SK-N-SH (cell line): Measurements from ENCODE around the gene HIPK4. TPM values are rescaled to one million over a fixed set of nuclear protein-coding genes. Genes with fewer than 3 reads are reported as not detected.

Experiments
- CTCF ChIA-PET: fragments of 300-600, 350-600 bp; formaldehyde crosslinking; extraction: SDS; loops from one replicate; lab custom pipeline; 2021; lab: Yijun Ruan, JAX
- POLR2A ChIA-PET: fragments of 350-600 bp; sonication (Branson Sonifier 250); formaldehyde crosslinking; extraction: SDS; loops from one replicate; lab custom pipeline; 2020; ENCODE audit warnings: antibody characterized with exemption, inconsistent platforms; lab: Yijun Ruan, JAX
- DNase-seq: peaks from one replicate; pipeline ENCODE4 v3.0.0; 2012
- H2AFZ ChIP-seq: fragments of 200-600 bp; sonication (generic); 2 replicates; pipeline ENCODE4 v1.8.1; 2016; ENCODE audit warnings: antibody characterized with exemption, mild to moderate bottlenecking, low read depth
- H3F3A ChIP-seq: fragments of 200-600 bp; sonication (generic); replicated peaks from 2 replicates; pipeline ENCODE3; 2016; ENCODE audit warnings: antibody characterized with exemption, mild to moderate bottlenecking; ENCODE audit not compliant: insufficient read depth
- H3K27ac ChIP-seq, 2 experiments: fragments of 200-500 bp in 1 of 2; fragments of 200-600 bp in 1 of 2; sonication (Bioruptor generic) in 1 of 2; sonication (generic), shearing (Covaris generic) in 1 of 2; 2 replicates each; pipeline versions ENCODE4 v1.5.1 to v1.6.1; 2014 to 2016; ENCODE audit warnings: low read depth in 2 of 2, inconsistent platforms in 1 of 2, low read length in 1 of 2, mild to moderate bottlenecking in 1 of 2, mixed read lengths in 1 of 2
- H3K27me3 ChIP-seq: fragments of 200-600 bp; sonication (generic), shearing (Covaris generic); 2 replicates; pipeline ENCODE4 v1.6.1; 2016; ENCODE audit warnings: mixed run types; ENCODE audit not compliant: insufficient read depth
- H3K36me3 ChIP-seq, 2 experiments: fragments of 200-500 bp in 1 of 2; fragments of 200-600 bp in 1 of 2; sonication (Bioruptor generic) in 1 of 2; sonication (generic) in 1 of 2; replicated peaks in 1 of 2; 2 replicates each; pipeline versions ENCODE3 to v1.5.1; 2014 to 2016; ENCODE audit warnings: low read length in 1 of 2, mild to moderate bottlenecking in 1 of 2; ENCODE audit not compliant: insufficient read depth in 2 of 2, control insufficient read depth in 1 of 2
- H3K4me1 ChIP-seq, 2 experiments: fragments of 200-500 bp in 1 of 2; fragments of 200-600 bp in 1 of 2; sonication (Bioruptor generic) in 1 of 2; sonication (generic), shearing (Covaris generic) in 1 of 2; 2 replicates each; pipeline versions ENCODE4 v1.5.1 to v1.6.1; 2014 to 2016; ENCODE audit warnings: low read depth in 1 of 2, low read length in 1 of 2, mixed run types in 1 of 2; ENCODE audit not compliant: insufficient read depth in 2 of 2, control insufficient read depth in 1 of 2
- H3K4me2 ChIP-seq: fragments of 200-600 bp; sonication (generic), shearing (Covaris generic); 2 replicates; pipeline ENCODE4 v1.6.1; 2017; ENCODE audit warnings: mixed run types
- H3K4me3 ChIP-seq, 2 experiments: fragments of 200-500 bp in 1 of 2; fragments of 200-600 bp in 1 of 2; sonication (Bioruptor generic) in 1 of 2; sonication (generic), shearing (Covaris generic) in 1 of 2; 2 replicates each; pipeline versions ENCODE4 v1.5.1 to v1.8.1; 2014 to 2016; ENCODE audit warnings: low read depth in 2 of 2, inconsistent platforms in 1 of 2, low read length in 1 of 2, mild to moderate bottlenecking in 1 of 2, mixed read lengths in 1 of 2, moderate library complexity in 1 of 2
- H3K79me2 ChIP-seq: fragments of 200-600 bp; sonication (generic); 2 replicates; pipeline ENCODE4 v1.8.1; 2017; ENCODE audit warnings: mild to moderate bottlenecking; ENCODE audit not compliant: insufficient read depth
- H3K9ac ChIP-seq: fragments of 200-600 bp; sonication (generic); 2 replicates; pipeline ENCODE4 v1.6.1; 2017; ENCODE audit warnings: mixed run types
- H3K9me2 ChIP-seq: fragments of 200-600 bp; sonication (generic); 2 replicates; pipeline ENCODE4 v1.6.1; 2017; ENCODE audit warnings: mixed run types
- H3K9me3 ChIP-seq: fragments of 200-600 bp; sonication (generic); 2 replicates; pipeline ENCODE4 v1.6.1; 2017; ENCODE audit warnings: mixed run types, mild to moderate bottlenecking, moderate library complexity
- H4K20me1 ChIP-seq: fragments of 200-600 bp; sonication (generic); 2 replicates; pipeline ENCODE4 v1.6.1; 2017; ENCODE audit warnings: mild to moderate bottlenecking, mixed run types; ENCODE audit not compliant: insufficient read depth
- EP300 ChIP-seq, 2 experiments: IDR thresholded peaks; 2 replicates each; pipeline versions ENCODE4 v1.4.0 to v1.6.1; 2012; ENCODE audit warnings: borderline replicate concordance in 1 of 2, low read depth in 1 of 2, low read length in 1 of 2
- EZH2phosphoT487 ChIP-seq: fragments of 200-600 bp; sonication (generic); IDR thresholded peaks from 2 replicates; pipeline ENCODE4 v1.6.1; 2017; ENCODE audit warnings: low read depth, mixed run types, mild to moderate bottlenecking, antibody characterized with exemption, moderate library complexity, borderline replicate concordance
- MXI1 ChIP-seq: IDR thresholded peaks from 2 replicates; pipeline ENCODE4 v1.6.1; 2012; ENCODE audit warnings: mild to moderate bottlenecking, low read depth, low read length, improper control_type of control experiment
- NFIC ChIP-seq: IDR thresholded peaks from 2 replicates; pipeline ENCODE4 v1.4.0; 2012; ENCODE audit warnings: borderline replicate concordance
- NRF1 ChIP-seq: IDR thresholded peaks from 2 replicates; pipeline ENCODE4 v1.6.1; 2012; ENCODE audit warnings: low read depth, mild to moderate bottlenecking, low read length
- RCOR1 ChIP-seq: fragments of 150-350 bp; IDR thresholded peaks from 2 replicates; pipeline ENCODE4 v1.6.1; 2017; ENCODE audit warnings: antibody characterized with exemption, low read length
- SIN3A ChIP-seq: IDR thresholded peaks from 2 replicates; pipeline ENCODE4 v1.6.1; 2012; ENCODE audit warnings: low read depth, mild to moderate bottlenecking, low read length, moderate library complexity, borderline replicate concordance
- SMC3 ChIP-seq: IDR thresholded peaks from 2 replicates; pipeline ENCODE4 v1.6.1; 2012; ENCODE audit warnings: low read depth, low read length, improper control_type of control experiment
- YY1 ChIP-seq: IDR thresholded peaks from 2 replicates; pipeline ENCODE4 v1.4.0; 2012; ENCODE audit warnings: low read depth, mild to moderate bottlenecking
- WGBS: methylation state at CpG from one replicate; pipeline ENCODE4 v1.1.6; 2017; ENCODE audit warnings: low lambda C conversion rate; 5-methylcytosine and 5-hydroxymethylcytosine counted together
- polyA plus RNA-seq, 3 experiments: library from polyadenylated mRNA; depleted of rRNA; stranded (reverse); fragments of >200 nt; gene quantifications; 2 replicates each; pipeline ENCODE4 v1.2.3, GENCODE V29; 2012
- TF ChIP-seq, protein P1 (sequence below): IDR thresholded peaks from 2 replicates; pipeline ENCODE4 v1.4.0; 2012; ENCODE audit warnings: low read depth
- TF ChIP-seq, protein P2 (sequence below): IDR thresholded peaks from 2 replicates; pipeline ENCODE4 v1.4.0; 2012; ENCODE audit warnings: low read depth, borderline replicate concordance
- TF ChIP-seq, protein P3 (sequence below): fragments of 150-350 bp; IDR thresholded peaks from 2 replicates; pipeline ENCODE4 v1.6.1; 2016; ENCODE audit warnings: mild to moderate bottlenecking, low read depth, low read length
- TF ChIP-seq, protein P4 (sequence below): fragments of 200-600 bp; sonication (generic); IDR thresholded peaks from 2 replicates; pipeline ENCODE4 v1.6.1; 2017; ENCODE audit warnings: antibody characterized with exemption, mild to moderate bottlenecking, moderate library complexity
- TF ChIP-seq, protein P5 (sequence below): IDR thresholded peaks from 2 replicates; pipeline ENCODE4 v1.4.0; 2012; ENCODE audit warnings: low read depth, borderline replicate concordance
- TF ChIP-seq, protein P6 (sequence below): IDR thresholded peaks from 2 replicates; pipeline ENCODE4; 2012

HIPK4 gene
- polyA plus RNA-seq, 1 of the 3 experiments (the other 2 are of a cell fraction) = 0.23 TPM

DNA sequence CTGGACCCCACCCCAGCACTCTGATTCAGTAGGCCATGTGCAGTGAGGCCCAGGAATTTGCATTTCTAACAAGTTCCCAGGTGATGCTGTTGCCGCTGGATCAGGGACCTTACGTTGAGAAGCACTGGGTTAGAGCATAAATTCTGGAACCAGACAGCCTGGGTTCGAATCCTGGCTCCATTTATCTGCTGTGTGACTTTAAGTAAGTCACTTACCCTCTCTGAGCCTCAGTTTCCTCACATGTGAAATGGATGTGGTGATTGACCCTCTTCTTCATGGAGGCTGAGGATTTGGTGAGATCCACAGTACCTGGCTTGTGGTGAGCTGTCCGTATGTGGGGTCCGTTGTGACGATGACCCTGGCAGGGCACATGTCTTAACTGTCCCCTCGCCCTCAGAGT lies 15.9 kb downstream of the HIPK4 start:
- peaks cover 18 to 26% of the 10 kb centered on the region in 2 experiments for H3K36me3 ChIP-seq
- H3K4me1 ChIP-seq = no peaks in the 10 kb centered on the region
- peak; percentile 17 for DNase-seq
- H3K9me3 ChIP-seq = no peaks in the 10 kb centered on the region
- H3K79me2 ChIP-seq = no peaks in the 10 kb centered on the region
- CTCF ChIA-PET = interaction anchor here (1.2 kb wide), 1 partner anchor 90 kb away, joined by 3 read pairs; no protein-coding TSS in a partner anchor
- no peak overlapping the region for H3K4me2 ChIP-seq
- no peak overlapping the region for H3K9ac ChIP-seq
- H2AFZ ChIP-seq = no peak overlapping the region
- POLR2A ChIA-PET = no interaction called here
- no peaks in the 10 kb centered on the region for H4K20me1 ChIP-seq
- TF ChIP-seq SMC3 (no peak), SIN3A (no peak), EZH2phosphoT487 (no peak), NRF1 (no peak), RCOR1 (no peak), EP300 (IDR thresholded peaks at IDR 0.05; ENCODE audit: borderline replicate concordance in 1 of 2, low read depth in 1 of 2, low read length in 1 of 2) (no peak), YY1 (no peak), MXI1 (no peak), NFIC (no peak)
- TF ChIP-seq, protein P1, sequence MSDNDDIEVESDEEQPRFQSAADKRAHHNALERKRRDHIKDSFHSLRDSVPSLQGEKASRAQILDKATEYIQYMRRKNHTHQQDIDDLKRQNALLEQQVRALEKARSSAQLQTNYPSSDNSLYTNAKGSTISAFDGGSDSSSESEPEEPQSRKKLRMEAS = no peak
- TF ChIP-seq, protein P2, sequence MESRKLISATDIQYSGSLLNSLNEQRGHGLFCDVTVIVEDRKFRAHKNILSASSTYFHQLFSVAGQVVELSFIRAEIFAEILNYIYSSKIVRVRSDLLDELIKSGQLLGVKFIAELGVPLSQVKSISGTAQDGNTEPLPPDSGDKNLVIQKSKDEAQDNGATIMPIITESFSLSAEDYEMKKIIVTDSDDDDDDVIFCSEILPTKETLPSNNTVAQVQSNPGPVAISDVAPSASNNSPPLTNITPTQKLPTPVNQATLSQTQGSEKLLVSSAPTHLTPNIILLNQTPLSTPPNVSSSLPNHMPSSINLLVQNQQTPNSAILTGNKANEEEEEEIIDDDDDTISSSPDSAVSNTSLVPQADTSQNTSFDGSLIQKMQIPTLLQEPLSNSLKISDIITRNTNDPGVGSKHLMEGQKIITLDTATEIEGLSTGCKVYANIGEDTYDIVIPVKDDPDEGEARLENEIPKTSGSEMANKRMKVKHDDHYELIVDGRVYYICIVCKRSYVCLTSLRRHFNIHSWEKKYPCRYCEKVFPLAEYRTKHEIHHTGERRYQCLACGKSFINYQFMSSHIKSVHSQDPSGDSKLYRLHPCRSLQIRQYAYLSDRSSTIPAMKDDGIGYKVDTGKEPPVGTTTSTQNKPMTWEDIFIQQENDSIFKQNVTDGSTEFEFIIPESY = no peak
- TF ChIP-seq, protein P3, sequence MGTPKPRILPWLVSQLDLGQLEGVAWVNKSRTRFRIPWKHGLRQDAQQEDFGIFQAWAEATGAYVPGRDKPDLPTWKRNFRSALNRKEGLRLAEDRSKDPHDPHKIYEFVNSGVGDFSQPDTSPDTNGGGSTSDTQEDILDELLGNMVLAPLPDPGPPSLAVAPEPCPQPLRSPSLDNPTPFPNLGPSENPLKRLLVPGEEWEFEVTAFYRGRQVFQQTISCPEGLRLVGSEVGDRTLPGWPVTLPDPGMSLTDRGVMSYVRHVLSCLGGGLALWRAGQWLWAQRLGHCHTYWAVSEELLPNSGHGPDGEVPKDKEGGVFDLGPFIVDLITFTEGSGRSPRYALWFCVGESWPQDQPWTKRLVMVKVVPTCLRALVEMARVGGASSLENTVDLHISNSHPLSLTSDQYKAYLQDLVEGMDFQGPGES = no peak
- TF ChIP-seq, protein P4, sequence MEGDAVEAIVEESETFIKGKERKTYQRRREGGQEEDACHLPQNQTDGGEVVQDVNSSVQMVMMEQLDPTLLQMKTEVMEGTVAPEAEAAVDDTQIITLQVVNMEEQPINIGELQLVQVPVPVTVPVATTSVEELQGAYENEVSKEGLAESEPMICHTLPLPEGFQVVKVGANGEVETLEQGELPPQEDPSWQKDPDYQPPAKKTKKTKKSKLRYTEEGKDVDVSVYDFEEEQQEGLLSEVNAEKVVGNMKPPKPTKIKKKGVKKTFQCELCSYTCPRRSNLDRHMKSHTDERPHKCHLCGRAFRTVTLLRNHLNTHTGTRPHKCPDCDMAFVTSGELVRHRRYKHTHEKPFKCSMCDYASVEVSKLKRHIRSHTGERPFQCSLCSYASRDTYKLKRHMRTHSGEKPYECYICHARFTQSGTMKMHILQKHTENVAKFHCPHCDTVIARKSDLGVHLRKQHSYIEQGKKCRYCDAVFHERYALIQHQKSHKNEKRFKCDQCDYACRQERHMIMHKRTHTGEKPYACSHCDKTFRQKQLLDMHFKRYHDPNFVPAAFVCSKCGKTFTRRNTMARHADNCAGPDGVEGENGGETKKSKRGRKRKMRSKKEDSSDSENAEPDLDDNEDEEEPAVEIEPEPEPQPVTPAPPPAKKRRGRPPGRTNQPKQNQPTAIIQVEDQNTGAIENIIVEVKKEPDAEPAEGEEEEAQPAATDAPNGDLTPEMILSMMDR = no peak
- TF ChIP-seq, protein P5, sequence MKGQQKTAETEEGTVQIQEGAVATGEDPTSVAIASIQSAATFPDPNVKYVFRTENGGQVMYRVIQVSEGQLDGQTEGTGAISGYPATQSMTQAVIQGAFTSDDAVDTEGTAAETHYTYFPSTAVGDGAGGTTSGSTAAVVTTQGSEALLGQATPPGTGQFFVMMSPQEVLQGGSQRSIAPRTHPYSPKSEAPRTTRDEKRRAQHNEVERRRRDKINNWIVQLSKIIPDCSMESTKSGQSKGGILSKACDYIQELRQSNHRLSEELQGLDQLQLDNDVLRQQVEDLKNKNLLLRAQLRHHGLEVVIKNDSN = no peak
- TF ChIP-seq, protein P6, sequence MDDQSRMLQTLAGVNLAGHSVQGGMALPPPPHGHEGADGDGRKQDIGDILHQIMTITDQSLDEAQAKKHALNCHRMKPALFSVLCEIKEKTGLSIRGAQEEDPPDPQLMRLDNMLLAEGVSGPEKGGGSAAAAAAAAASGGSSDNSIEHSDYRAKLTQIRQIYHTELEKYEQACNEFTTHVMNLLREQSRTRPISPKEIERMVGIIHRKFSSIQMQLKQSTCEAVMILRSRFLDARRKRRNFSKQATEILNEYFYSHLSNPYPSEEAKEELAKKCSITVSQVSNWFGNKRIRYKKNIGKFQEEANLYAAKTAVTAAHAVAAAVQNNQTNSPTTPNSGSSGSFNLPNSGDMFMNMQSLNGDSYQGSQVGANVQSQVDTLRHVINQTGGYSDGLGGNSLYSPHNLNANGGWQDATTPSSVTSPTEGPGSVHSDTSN = no peak
- TF ChIP-seq, all 33 proteins: peak for 0
- Histone ChIP-seq H3K27ac (no peak overlapping the region), H3K9me2 (no peaks in the 10 kb centered on the region), H3K4me3 (no peak overlapping the region), H3F3A (no peaks in the 10 kb centered on the region), H3K27me3 (no peaks in the 10 kb centered on the region)
- 95% methylated on average over 7 of the region's 7 CpGs for WGBS
